ENCODE data around the gene GNAZ.

Gene GNAZ

GRCh38 chr22:23109079-23109347 lies 38.7 kb downstream of the GNAZ start:
- no peak for DNase-seq

- no peak for DNase-seq
These were observed 39.2 kb downstream of the GNAZ start for GRCh38 chr22:23109441-23109978.

- no peak for DNase-seq
These were observed 40.0 kb downstream of the GNAZ start for GRCh38 chr22:23110190-23110921.

GRCh38 chr22:23110922-23111527 lies 40.7 kb downstream of the GNAZ start:
- no peak for DNase-seq

GRCh38 chr22:23112472-23113012 lies 42.2 kb downstream of the GNAZ start:
- no peak for DNase-seq

GRCh38 chr22:23113067-23113846 lies 42.9 kb downstream of the GNAZ start:
- no peak for DNase-seq

GRCh38 chr22:23113847-23114720 lies 43.8 kb downstream of the GNAZ start:
- DNase-seq = no peak

GRCh38 chr22:23114721-23115020 lies 44.4 kb downstream of the GNAZ start:
- DNase-seq = no peak

- no peak for DNase-seq
These were observed 45.0 kb downstream of the GNAZ start for GRCh38 chr22:23115369-23115768.

GRCh38 chr22:23115825-23116494 lies 45.6 kb downstream of the GNAZ start:
- no peak for DNase-seq

- no peak for DNase-seq
These were observed 46.4 kb downstream of the GNAZ start for GRCh38 chr22:23116506-23117263.

GRCh38 chr22:23117275-23117674 lies 47.0 kb downstream of the GNAZ start:
- no peak for DNase-seq

GRCh38 chr22:23117891-23118646 lies 47.8 kb downstream of the GNAZ start:
- DNase-seq = no peak

- DNase-seq = no peak
These were observed 48.6 kb downstream of the GNAZ start for GRCh38 chr22:23118647-23119493.

- DNase-seq = no peak
These were observed 49.4 kb downstream of the GNAZ start for GRCh38 chr22:23119494-23120414.

- no peak for DNase-seq
These were observed 50.1 kb downstream of the GNAZ start for GRCh38 chr22:23120415-23120899.

GRCh38 chr22:23121000-23121421 lies 50.7 kb downstream of the GNAZ start:
- no peak for DNase-seq

- no peak for DNase-seq
These were observed 51.1 kb downstream of the GNAZ start for GRCh38 chr22:23121424-23121823.
